Body of pancreas (tissue), 4 donors: ENCODE measurements around the gene CHRM2. TPM values are rescaled to one million over a fixed set of nuclear protein-coding genes. Genes with fewer than 3 reads are reported as not detected.

Experiments used
- ATAC-seq: fragments of 150-250 bp; one replicate; pipeline ENCODE4 v1.9.1; 2016
- DNase-seq, 4 donors: peaks; one replicate each; pipeline ENCODE4 v3.0.0-alpha.2; 2019
- H3K27ac ChIP-seq, 4 donors: fragments of 200-600 bp; sonication (generic); 1 replicate in 3 of 4; 2 replicates in 1 of 4; pipeline versions ENCODE4 v1.5.1 to v1.6.1; 2016 to 2019; ENCODE audit warnings: mild to moderate bottlenecking in 1 of 4, mixed read lengths in 1 of 4, moderate library complexity in 1 of 4
- H3K27me3 ChIP-seq, 2 donors: fragments of 200-600 bp; sonication (generic); one replicate each; pipeline ENCODE4 v1.6.0; 2016; ENCODE audit warnings: mild to moderate bottlenecking in 1 of 2
- H3K36me3 ChIP-seq, 2 donors: fragments of 200-600 bp; sonication (generic); replicated peaks in 1 of 2; 2 replicates each; pipeline ENCODE4 v1.5.1; 2016; ENCODE audit warnings: low read depth in 2 of 2; ENCODE audit not compliant: insufficient read depth in 1 of 2
- H3K4me1 ChIP-seq: fragments of 200-600 bp; sonication (generic); one replicate; pipeline ENCODE4 v1.6.0; 2016
- H3K4me3 ChIP-seq, 2 donors: fragments of 200-600 bp; sonication (generic); 1 replicate in 1 of 2; 2 replicates in 1 of 2; pipeline ENCODE4 v1.5.1; 2016 to 2019
- H3K9me3 ChIP-seq, 3 donors: fragments of 200-600 bp; sonication (generic); 1 replicate in 2 of 3; 2 replicates in 1 of 3; pipeline ENCODE4 v1.5.1; 2016
- POLR2A ChIP-seq, 3 donors: fragments of 450-650 bp; IDR thresholded peaks; one replicate each; pipeline ENCODE4 v1.6.1; 2016; ENCODE audit warnings: antibody characterized with exemption in 3 of 3, mild to moderate bottlenecking in 2 of 3
- WGBS, 2 donors: methylation state at CpG; one replicate each; pipeline ENCODE4 v1.1.5; 2017; 5-methylcytosine and 5-hydroxymethylcytosine counted together
- intact Hi-C: fragments of 100-400 bp; cut with DNase I; formaldehyde crosslinking; loops from one replicate; pipeline ENCODE4 v1.15.1; 2023
- total RNA-seq, 2 donors: library from RNA; depleted of rRNA; stranded (reverse); fragments of >200 nt; gene quantifications; one replicate each; pipeline ENCODE4 v1.1.0, GENCODE V29; 2016
- TF ChIP-seq, protein P1 (sequence below), 7 experiments: fragments of 450-650 bp in 4 of 7; fragments of 200-600 bp in 3 of 7; sonication (generic) in 3 of 7; IDR thresholded peaks; one replicate each; pipeline ENCODE4 v1.5.1; 2016 to 2019; ENCODE audit warnings: antibody characterized with exemption in 7 of 7

Gene CHRM2
- total RNA-seq, 2 donors from 2014 or later: not detected

- no peak overlapping the region for H3K27ac ChIP-seq
- H3K9me3 ChIP-seq: no peaks in the 10 kb centered on the region
- intact Hi-C loops: no loop called here
- no peaks in the 10 kb centered on the region for H3K4me1 ChIP-seq
- no peak for DNase-seq
- no peak for ATAC-seq
- TF ChIP-seq, protein P1, sequence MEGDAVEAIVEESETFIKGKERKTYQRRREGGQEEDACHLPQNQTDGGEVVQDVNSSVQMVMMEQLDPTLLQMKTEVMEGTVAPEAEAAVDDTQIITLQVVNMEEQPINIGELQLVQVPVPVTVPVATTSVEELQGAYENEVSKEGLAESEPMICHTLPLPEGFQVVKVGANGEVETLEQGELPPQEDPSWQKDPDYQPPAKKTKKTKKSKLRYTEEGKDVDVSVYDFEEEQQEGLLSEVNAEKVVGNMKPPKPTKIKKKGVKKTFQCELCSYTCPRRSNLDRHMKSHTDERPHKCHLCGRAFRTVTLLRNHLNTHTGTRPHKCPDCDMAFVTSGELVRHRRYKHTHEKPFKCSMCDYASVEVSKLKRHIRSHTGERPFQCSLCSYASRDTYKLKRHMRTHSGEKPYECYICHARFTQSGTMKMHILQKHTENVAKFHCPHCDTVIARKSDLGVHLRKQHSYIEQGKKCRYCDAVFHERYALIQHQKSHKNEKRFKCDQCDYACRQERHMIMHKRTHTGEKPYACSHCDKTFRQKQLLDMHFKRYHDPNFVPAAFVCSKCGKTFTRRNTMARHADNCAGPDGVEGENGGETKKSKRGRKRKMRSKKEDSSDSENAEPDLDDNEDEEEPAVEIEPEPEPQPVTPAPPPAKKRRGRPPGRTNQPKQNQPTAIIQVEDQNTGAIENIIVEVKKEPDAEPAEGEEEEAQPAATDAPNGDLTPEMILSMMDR (IDR thresholded peaks at IDR 0.05): no peak
- TF ChIP-seq POLR2A (IDR thresholded peaks at IDR 0.05): no peak
- no peak overlapping the region for H3K4me3 ChIP-seq
- no peaks in the 10 kb centered on the region for H3K27me3 ChIP-seq
- no peaks in the 10 kb centered on the region for H3K36me3 ChIP-seq
- 32 to 39% methylated on average over 3 of the region's 3 CpGs for WGBS, 2 donors
These were observed 10.9 kb upstream of the CHRM2 start for GRCh38 chr7:136857573-136857972.

DNA sequence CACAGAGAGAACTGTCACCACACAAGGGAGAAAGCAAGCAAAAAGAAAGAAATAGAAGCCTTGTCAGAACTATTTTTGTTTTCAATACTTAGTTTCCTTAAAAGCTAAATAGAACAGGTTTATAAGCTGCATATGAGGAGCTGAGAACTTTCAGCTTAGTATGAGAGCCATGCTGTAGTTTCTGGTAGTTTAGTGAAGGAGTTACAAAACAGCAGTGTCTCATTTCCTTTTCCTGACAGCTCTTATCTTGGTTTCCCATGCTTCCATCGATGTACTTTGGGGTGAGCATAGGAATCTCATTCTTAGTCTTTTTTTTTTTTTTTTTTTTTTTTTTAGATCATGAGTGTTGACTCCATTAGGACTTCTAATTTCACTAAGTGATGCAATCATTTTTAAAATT, 8.6 kb upstream of the CHRM2 start:
- intact Hi-C loops: no loop called here
- no peaks in the 10 kb centered on the region for H3K4me1 ChIP-seq
- WGBS, 2 donors: 19 to 27% methylated on average over 1 of the region's 1 CpG

GRCh38 chr7:136865236-136865635, 3.2 kb upstream of the CHRM2 start:
- TF ChIP-seq, protein P1 (IDR thresholded peaks at IDR 0.05): no peak
- no peak for TF ChIP-seq POLR2A (IDR thresholded peaks at IDR 0.05)
- Histone ChIP-seq H3K36me3 (no peaks in the 10 kb centered on the region), H3K27me3 (peaks cover 0 to 5% of the 10 kb centered on the region in 2 donors), H3K27ac (no peak overlapping the region), H3K4me3 (no peak overlapping the region), H3K9me3 (no peaks in the 10 kb centered on the region), H3K4me1 (peaks cover 18% of the 10 kb centered on the region)
- intact Hi-C loops: no loop called here
- ATAC-seq: no peak
- no peak for DNase-seq
- 72 to 75% methylated on average over 10 of the region's 10 CpGs for WGBS, 2 donors

More for the DNA sequence above, 8.6 kb upstream of the CHRM2 start:
- DNase-seq (no peak), ATAC-seq (no peak)
- no peaks in the 10 kb centered on the region for H3K36me3 ChIP-seq
- no peak for TF ChIP-seq POLR2A (IDR thresholded peaks at IDR 0.05)
- TF ChIP-seq, protein P1 (IDR thresholded peaks at IDR 0.05): no peak
- H3K4me3 ChIP-seq: no peak overlapping the region
- no peaks in the 10 kb centered on the region for H3K9me3 ChIP-seq
- no peaks in the 10 kb centered on the region for H3K27me3 ChIP-seq
- H3K27ac ChIP-seq: no peak overlapping the region

DNA sequence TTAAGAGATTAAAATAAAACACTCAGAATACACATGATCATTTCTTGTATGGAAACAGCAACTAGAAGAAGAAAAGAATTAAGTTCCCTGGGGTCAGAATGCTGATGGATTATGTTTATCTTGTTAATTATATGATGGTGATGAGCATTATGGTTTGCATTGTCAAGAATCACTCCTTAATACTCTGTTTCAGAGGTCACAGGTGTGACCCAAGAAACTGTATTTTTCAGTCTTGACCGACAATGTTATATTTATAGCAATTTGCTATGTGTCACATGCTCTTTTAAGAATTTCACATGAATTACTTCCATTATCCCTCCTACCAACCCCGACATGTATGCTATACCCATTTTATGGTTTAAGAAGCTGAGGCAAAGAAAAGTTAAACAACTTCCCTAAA, 2.7 kb upstream of the CHRM2 start:
- Histone ChIP-seq H3K9me3 (no peaks in the 10 kb centered on the region), H3K4me3 (no peak overlapping the region), H3K36me3 (no peaks in the 10 kb centered on the region), H3K27me3 (peaks cover 0 to 6% of the 10 kb centered on the region in 2 donors), H3K27ac (no peak overlapping the region), H3K4me1 (peaks cover 23% of the 10 kb centered on the region)
- intact Hi-C loops: no loop called here
- 65 to 69% methylated on average over 2 of the region's 2 CpGs for WGBS, 2 donors
- no peak for TF ChIP-seq POLR2A (IDR thresholded peaks at IDR 0.05)
- TF ChIP-seq, protein P1 (IDR thresholded peaks at IDR 0.05): no peak
- no peak for DNase-seq
- ATAC-seq: no peak
